ENCODE results near the gene HEXA. TPM values are rescaled to one million over a fixed set of nuclear protein-coding genes. Genes with fewer than 3 reads are reported as not detected.

Gene HEXA
- total and polyA plus RNA-seq, 4 donors, result 38.1 to 69.0 (median 52.7) TPM

DNA sequence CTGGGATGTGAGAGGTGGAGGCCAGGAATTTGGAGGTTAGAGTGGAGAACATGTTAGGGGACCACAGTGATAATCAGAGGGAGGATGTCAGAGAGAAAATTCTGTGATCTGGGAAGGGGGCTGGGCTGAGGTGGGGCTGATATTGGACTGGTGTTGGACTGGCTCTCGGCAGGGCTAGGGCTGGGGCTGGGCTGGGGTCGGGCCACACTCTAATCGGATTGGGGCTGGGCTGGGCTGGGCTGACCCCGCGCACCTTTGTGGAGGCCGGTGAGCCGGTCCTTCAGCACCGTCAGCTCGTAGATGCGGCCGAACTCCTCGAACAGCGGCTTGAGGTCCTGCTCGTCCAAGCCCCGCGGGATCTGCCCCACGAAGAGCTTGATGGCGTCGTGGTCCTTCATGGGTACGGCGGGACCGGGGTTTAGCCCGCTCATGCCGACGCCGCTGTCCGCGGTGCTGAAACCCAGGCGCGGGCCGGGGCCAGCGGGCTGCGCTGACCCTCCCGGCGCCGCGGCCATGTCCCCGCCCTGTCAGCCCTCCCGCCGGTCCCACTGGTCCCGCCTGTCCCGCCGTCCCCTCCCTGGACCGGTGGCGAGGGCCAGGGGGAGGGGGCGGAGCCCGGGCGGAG is 56.3 kb downstream of the HEXA start:
- peak overlapping the region in 1 of 3 donors; percentile 58 for H3K4me3 ChIP-seq (ENCODE audit: low read depth in 1 of 3, low read length in 3 of 3)
- WGBS, result 13% methylated on average over 46 of the region's 48 CpGs
- TF ChIP-seq, protein P1, sequence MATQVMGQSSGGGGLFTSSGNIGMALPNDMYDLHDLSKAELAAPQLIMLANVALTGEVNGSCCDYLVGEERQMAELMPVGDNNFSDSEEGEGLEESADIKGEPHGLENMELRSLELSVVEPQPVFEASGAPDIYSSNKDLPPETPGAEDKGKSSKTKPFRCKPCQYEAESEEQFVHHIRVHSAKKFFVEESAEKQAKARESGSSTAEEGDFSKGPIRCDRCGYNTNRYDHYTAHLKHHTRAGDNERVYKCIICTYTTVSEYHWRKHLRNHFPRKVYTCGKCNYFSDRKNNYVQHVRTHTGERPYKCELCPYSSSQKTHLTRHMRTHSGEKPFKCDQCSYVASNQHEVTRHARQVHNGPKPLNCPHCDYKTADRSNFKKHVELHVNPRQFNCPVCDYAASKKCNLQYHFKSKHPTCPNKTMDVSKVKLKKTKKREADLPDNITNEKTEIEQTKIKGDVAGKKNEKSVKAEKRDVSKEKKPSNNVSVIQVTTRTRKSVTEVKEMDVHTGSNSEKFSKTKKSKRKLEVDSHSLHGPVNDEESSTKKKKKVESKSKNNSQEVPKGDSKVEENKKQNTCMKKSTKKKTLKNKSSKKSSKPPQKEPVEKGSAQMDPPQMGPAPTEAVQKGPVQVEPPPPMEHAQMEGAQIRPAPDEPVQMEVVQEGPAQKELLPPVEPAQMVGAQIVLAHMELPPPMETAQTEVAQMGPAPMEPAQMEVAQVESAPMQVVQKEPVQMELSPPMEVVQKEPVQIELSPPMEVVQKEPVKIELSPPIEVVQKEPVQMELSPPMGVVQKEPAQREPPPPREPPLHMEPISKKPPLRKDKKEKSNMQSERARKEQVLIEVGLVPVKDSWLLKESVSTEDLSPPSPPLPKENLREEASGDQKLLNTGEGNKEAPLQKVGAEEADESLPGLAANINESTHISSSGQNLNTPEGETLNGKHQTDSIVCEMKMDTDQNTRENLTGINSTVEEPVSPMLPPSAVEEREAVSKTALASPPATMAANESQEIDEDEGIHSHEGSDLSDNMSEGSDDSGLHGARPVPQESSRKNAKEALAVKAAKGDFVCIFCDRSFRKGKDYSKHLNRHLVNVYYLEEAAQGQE (IDR thresholded peaks at IDR 0.05), result peak; percentile 98
- TF ChIP-seq TAF1 (conservative IDR thresholded peaks at IDR 0.05) (no peak), HNF4A (conservative IDR thresholded peaks at IDR 0.05) (no peak), FOXA1 (IDR thresholded peaks at IDR 0.05) (no peak), SP1 (IDR thresholded peaks at IDR 0.05) (no peak), RAD21 (IDR thresholded peaks at IDR 0.05) (no peak)
- TF ChIP-seq, protein P2, sequence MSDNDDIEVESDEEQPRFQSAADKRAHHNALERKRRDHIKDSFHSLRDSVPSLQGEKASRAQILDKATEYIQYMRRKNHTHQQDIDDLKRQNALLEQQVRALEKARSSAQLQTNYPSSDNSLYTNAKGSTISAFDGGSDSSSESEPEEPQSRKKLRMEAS (IDR thresholded peaks at IDR 0.05), result no peak

GRCh38 chr15:72318408-72318942 is 57.3 kb downstream of the HEXA start:
- no peaks in the 10 kb centered on the region for H3K27me3 ChIP-seq (ENCODE audit: control insufficient read depth in 4 of 4, insufficient read depth in 4 of 4, low read length in 3 of 4)
- TF ChIP-seq ZBTB33 (IDR thresholded peaks at IDR 0.05), result no peak
- TF ChIP-seq YY1 (IDR thresholded peaks at IDR 0.05), result no peak
- no peak for TF ChIP-seq TAF1 (conservative IDR thresholded peaks at IDR 0.05)
- TF ChIP-seq EGR1 (IDR thresholded peaks at IDR 0.05; ENCODE audit: low read depth in 2 of 2), result no peak
- TF ChIP-seq GABPA (IDR thresholded peaks at IDR 0.05 in 1 of 2, conservative IDR thresholded peaks at IDR 0.05 in 1 of 2), result no peak
- no peak for TF ChIP-seq RAD21 (IDR thresholded peaks at IDR 0.05)
- no peak for TF ChIP-seq HNF4A (conservative IDR thresholded peaks at IDR 0.05)
- TF ChIP-seq, protein P1 (IDR thresholded peaks at IDR 0.05), result no peak
- TF ChIP-seq FOXA1 (IDR thresholded peaks at IDR 0.05), result no peak
- no peak for TF ChIP-seq FOXA2 (IDR thresholded peaks at IDR 0.05)
- no peak for TF ChIP-seq JUND (IDR thresholded peaks at IDR 0.05)
- TF ChIP-seq SP1 (IDR thresholded peaks at IDR 0.05), result no peak
- no peak for TF ChIP-seq RXRA (IDR thresholded peaks at IDR 0.05)
- TF ChIP-seq ATF3 (IDR thresholded peaks at IDR 0.05), result no peak
- TF ChIP-seq, protein P3, sequence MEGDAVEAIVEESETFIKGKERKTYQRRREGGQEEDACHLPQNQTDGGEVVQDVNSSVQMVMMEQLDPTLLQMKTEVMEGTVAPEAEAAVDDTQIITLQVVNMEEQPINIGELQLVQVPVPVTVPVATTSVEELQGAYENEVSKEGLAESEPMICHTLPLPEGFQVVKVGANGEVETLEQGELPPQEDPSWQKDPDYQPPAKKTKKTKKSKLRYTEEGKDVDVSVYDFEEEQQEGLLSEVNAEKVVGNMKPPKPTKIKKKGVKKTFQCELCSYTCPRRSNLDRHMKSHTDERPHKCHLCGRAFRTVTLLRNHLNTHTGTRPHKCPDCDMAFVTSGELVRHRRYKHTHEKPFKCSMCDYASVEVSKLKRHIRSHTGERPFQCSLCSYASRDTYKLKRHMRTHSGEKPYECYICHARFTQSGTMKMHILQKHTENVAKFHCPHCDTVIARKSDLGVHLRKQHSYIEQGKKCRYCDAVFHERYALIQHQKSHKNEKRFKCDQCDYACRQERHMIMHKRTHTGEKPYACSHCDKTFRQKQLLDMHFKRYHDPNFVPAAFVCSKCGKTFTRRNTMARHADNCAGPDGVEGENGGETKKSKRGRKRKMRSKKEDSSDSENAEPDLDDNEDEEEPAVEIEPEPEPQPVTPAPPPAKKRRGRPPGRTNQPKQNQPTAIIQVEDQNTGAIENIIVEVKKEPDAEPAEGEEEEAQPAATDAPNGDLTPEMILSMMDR (IDR thresholded peaks at IDR 0.05; ENCODE audit: low read depth, low read length, missing input control), result no peak
- no peak for TF ChIP-seq HNF4G (IDR thresholded peaks at IDR 0.05)
- no peak for TF ChIP-seq NR2F2 (IDR thresholded peaks at IDR 0.05)
- TF ChIP-seq, protein P2 (IDR thresholded peaks at IDR 0.05), result no peak
- H3K4me3 ChIP-seq (ENCODE audit: low read depth in 1 of 3, low read length in 3 of 3), result no peak overlapping the region
- no peak overlapping the region for H3K9ac ChIP-seq (ENCODE audit: low read depth in 1 of 2, low read length in 2 of 2)
- H3K36me3 ChIP-seq (ENCODE audit: control insufficient read depth in 4 of 4, insufficient read depth in 3 of 4, low read depth in 1 of 4, low read length in 3 of 4), result no peaks in the 10 kb centered on the region
- no peaks in the 10 kb centered on the region for H3K9me3 ChIP-seq (ENCODE audit: control insufficient read depth in 4 of 4, low read length in 3 of 4)
- no peak overlapping the region for H3K27ac ChIP-seq (ENCODE audit: low read depth in 1 of 2, low read length in 2 of 2)
- H3K4me1 ChIP-seq (ENCODE audit: control insufficient read depth in 4 of 4, insufficient read depth in 4 of 4, low read length in 3 of 4), result peaks cover 5 to 12% (median 9%) of the 10 kb centered on the region in 4 donors
- DNase-seq (ENCODE audit: low spot score), result no peak
- 37% methylated on average over 2 of the region's 2 CpGs for WGBS

More for the DNA sequence above, 56.3 kb downstream of the HEXA start:
- H3K27ac ChIP-seq (ENCODE audit: low read depth in 1 of 2, low read length in 2 of 2), result no peak overlapping the region
- peak; percentile 72 for DNase-seq (ENCODE audit: low spot score)
- no peaks in the 10 kb centered on the region for H3K9me3 ChIP-seq (ENCODE audit: control insufficient read depth in 4 of 4, low read length in 3 of 4)
- H3K27me3 ChIP-seq (ENCODE audit: control insufficient read depth in 4 of 4, insufficient read depth in 4 of 4, low read length in 3 of 4), result no peaks in the 10 kb centered on the region
- H3K9ac ChIP-seq (ENCODE audit: low read depth in 1 of 2, low read length in 2 of 2), result no peak overlapping the region
- peaks cover 5 to 12% (median 9%) of the 10 kb centered on the region in 4 donors for H3K4me1 ChIP-seq (ENCODE audit: control insufficient read depth in 4 of 4, insufficient read depth in 4 of 4, low read length in 3 of 4)
- no peaks in the 10 kb centered on the region for H3K36me3 ChIP-seq (ENCODE audit: control insufficient read depth in 4 of 4, insufficient read depth in 3 of 4, low read depth in 1 of 4, low read length in 3 of 4)
